RPMI7951 (cell line): ENCODE results near the gene PIK3CG. TPM values are rescaled to one million over a fixed set of nuclear protein-coding genes. Genes with fewer than 3 reads are reported as not detected.
"Not testable (repeated sequence)": the region's sequence is repeated elsewhere in the genome, so short reads cannot be mapped to it uniquely, and the experiment has no call there.

Experiments used
- DNase-seq: peaks from one replicate; pipeline ENCODE4 v3.0.0-alpha.2; 2012; ENCODE audit warnings: low read depth
- total RNA-seq: library from RNA; depleted of rRNA; stranded (reverse); fragments of >200 nt; shearing (Covaris generic); gene quantifications from 2 replicates; pipeline ENCODE4 v1.2.3, GENCODE V29; 2014; rRNA removed

PIK3CG gene
- total RNA-seq: 2.0 and 3.2 TPM in 2 replicates

- DNase-seq: peak; percentile 18
These were observed at the start of gene PIK3CG for GRCh38 chr7:106865130-106866041. Gene PIK3CG (plus strand): TSS chr7:106865282. CDS start chr7:106867562, 2,280 bp downstream.

GRCh38 chr7:106817098-106817497 is 48.0 kb upstream of the PIK3CG start:
- no peak for DNase-seq

- DNase-seq: no peak
These were observed 46.3 kb upstream of the PIK3CG start for GRCh38 chr7:106818736-106819135.

GRCh38 chr7:106819546-106819945 is 45.5 kb upstream of the PIK3CG start:
- DNase-seq: no peak

GRCh38 chr7:106820321-106821217 is 44.5 kb upstream of the PIK3CG start:
- no peak for DNase-seq

- DNase-seq: peak; percentile 83
These were observed 41.5 kb upstream of the PIK3CG start for GRCh38 chr7:106823631-106824030.

- DNase-seq: peak; percentile 84
These were observed 40.6 kb upstream of the PIK3CG start for GRCh38 chr7:106824458-106824857.

GRCh38 chr7:106827626-106828025 is 37.5 kb upstream of the PIK3CG start:
- no peak for DNase-seq

- DNase-seq: no peak
These were observed 35.6 kb upstream of the PIK3CG start for GRCh38 chr7:106829496-106829895.

GRCh38 chr7:106830896-106831295 is 34.2 kb upstream of the PIK3CG start:
- not testable (repeated sequence) for DNase-seq

- no peak for DNase-seq
These were observed 28.3 kb upstream of the PIK3CG start for GRCh38 chr7:106836816-106837215.

- no peak for DNase-seq
These were observed 25.6 kb upstream of the PIK3CG start for GRCh38 chr7:106839511-106839910.

GRCh38 chr7:106840342-106840741 is 24.7 kb upstream of the PIK3CG start:
- peak; percentile 69 for DNase-seq

GRCh38 chr7:106841896-106842390 is 23.1 kb upstream of the PIK3CG start:
- DNase-seq: peak; percentile 60

GRCh38 chr7:106844279-106844997 is 20.6 kb upstream of the PIK3CG start:
- no peak for DNase-seq

GRCh38 chr7:106848049-106848448 is 17.0 kb upstream of the PIK3CG start:
- no peak for DNase-seq

- peak; percentile 79 for DNase-seq
These were observed 16.1 kb upstream of the PIK3CG start for GRCh38 chr7:106848851-106849442.

- not testable (repeated sequence) for DNase-seq
These were observed 13.4 kb upstream of the PIK3CG start for GRCh38 chr7:106851632-106852031.

- DNase-seq: no peak
These were observed 11.7 kb upstream of the PIK3CG start for GRCh38 chr7:106853250-106853908.

- no peak for DNase-seq
These were observed 9.4 kb upstream of the PIK3CG start for GRCh38 chr7:106855540-106856132.
